ACC112 (cell line): ENCODE data around the gene IRS2.
A peak's percentile ranks its signal among the peaks of the same experiment; 100 is the strongest.
"Not testable (repeated sequence)": the region's sequence is repeated elsewhere in the genome, so short reads cannot be mapped to it uniquely, and the experiment has no call there.

Experiments used
- H2AFZ ChIP-seq: fragments of 200-600 bp; sonication (generic); one replicate; pipeline ENCODE4 v1.6.0; 2017; ENCODE audit warnings: antibody characterized with exemption, low read length; ENCODE audit not compliant: unreplicated experiment
- H3K27ac ChIP-seq: fragments of 200-600 bp; sonication (generic); 2 replicates; pipeline ENCODE4 v1.5.1; 2014; ENCODE audit warnings: low read depth, mild to moderate bottlenecking, antibody characterized with exemption, low read length, moderate library complexity
- H3K27me3 ChIP-seq: fragments of 200-600 bp; sonication (generic); 2 replicates; pipeline ENCODE4 v1.6.1; 2014; ENCODE audit warnings: mild to moderate bottlenecking, antibody characterized with exemption, low read length, moderate library complexity, mixed read lengths; ENCODE audit not compliant: insufficient read depth
- H3K36me3 ChIP-seq: fragments of 200-600 bp; sonication (generic); 2 replicates; pipeline ENCODE4 v1.6.1; 2016; ENCODE audit warnings: mild to moderate bottlenecking, antibody characterized with exemption, low read length, moderate library complexity, mixed read lengths; ENCODE audit not compliant: insufficient read depth
- H3K4me1 ChIP-seq: fragments of 200-600 bp; sonication (generic); one replicate; pipeline ENCODE4 v1.6.1; 2016; ENCODE audit warnings: low read length, mixed read lengths; ENCODE audit not compliant: insufficient read depth, unreplicated experiment, control insufficient read depth
- H3K4me3 ChIP-seq: fragments of 200-600 bp; sonication (generic); 2 replicates; pipeline ENCODE4 v1.5.1; 2014; ENCODE audit warnings: mild to moderate bottlenecking, low read depth, low read length
- H3K79me2 ChIP-seq: fragments of 200-600 bp; sonication (generic); one replicate; pipeline ENCODE4 v1.6.0; 2016; ENCODE audit warnings: low read length; ENCODE audit not compliant: control insufficient read depth, unreplicated experiment, insufficient read depth

Gene IRS2

GRCh38 chr13:109786457-109787134 lies at the start of gene IRS2:
IRS2 (minus strand) TSS chr13:109786583; CDS start chr13:109786053, 530 bp downstream.
- peak within 1 kb of the TSS; percentile 87 for H2AFZ ChIP-seq
- H3K79me2 ChIP-seq = peaks cover 33% of the 10 kb centered on the region
- peak within 1 kb of the TSS; percentile 98 for H3K4me3 ChIP-seq
- H3K27ac ChIP-seq = peak within 1 kb of the TSS; percentile 68; the same call in 1 of the 2 replicates
- H3K4me1 ChIP-seq = peaks cover 18% of the 10 kb centered on the region
- H3K36me3 ChIP-seq = peaks cover 8% of the 10 kb centered on the region; the same call in 1 of the 2 replicates
- no peaks in the 10 kb centered on the region for H3K27me3 ChIP-seq

- Histone ChIP-seq H3K4me1 (peaks cover 3% of the 10 kb centered on the region), H3K36me3 (no peaks in the 10 kb centered on the region), H3K79me2 (no peaks in the 10 kb centered on the region), H2AFZ (no peak overlapping the region), H3K4me3 (no peak overlapping the region), H3K27me3 (no peaks in the 10 kb centered on the region), H3K27ac (no peak overlapping the region)
Measured at GRCh38 chr13:109834973-109835720, 48.8 kb upstream of the IRS2 start.

- H3K4me1 ChIP-seq = no peaks in the 10 kb centered on the region
- no peaks in the 10 kb centered on the region for H3K36me3 ChIP-seq
- no peaks in the 10 kb centered on the region for H3K27me3 ChIP-seq
- H3K4me3 ChIP-seq = no peak overlapping the region
- H3K27ac ChIP-seq = no peak overlapping the region
- no peak overlapping the region for H2AFZ ChIP-seq
- no peaks in the 10 kb centered on the region for H3K79me2 ChIP-seq
Measured at GRCh38 chr13:109833940-109834339, 47.6 kb upstream of the IRS2 start.

GRCh38 chr13:109833071-109833470 lies 46.7 kb upstream of the IRS2 start:
- H3K4me3 ChIP-seq = no peak overlapping the region
- no peaks in the 10 kb centered on the region for H3K79me2 ChIP-seq
- no peaks in the 10 kb centered on the region for H3K36me3 ChIP-seq
- H3K27me3 ChIP-seq = no peaks in the 10 kb centered on the region
- no peak overlapping the region for H2AFZ ChIP-seq
- H3K27ac ChIP-seq = no peak overlapping the region
- H3K4me1 ChIP-seq = no peaks in the 10 kb centered on the region

GRCh38 chr13:109828591-109829316 lies 42.4 kb upstream of the IRS2 start:
- H2AFZ ChIP-seq, H3K27ac ChIP-seq, H3K79me2 ChIP-seq, H3K4me1 ChIP-seq, H3K4me3 ChIP-seq, H3K27me3 ChIP-seq, H3K36me3 ChIP-seq: not testable (repeated sequence)

GRCh38 chr13:109823201-109823600 lies 36.8 kb upstream of the IRS2 start:
- not testable (repeated sequence) for H3K4me3 ChIP-seq, H3K79me2 ChIP-seq, H3K27me3 ChIP-seq, H2AFZ ChIP-seq, H3K4me1 ChIP-seq, H3K27ac ChIP-seq, H3K36me3 ChIP-seq

- H3K4me1 ChIP-seq = peaks cover 15% of the 10 kb centered on the region
- H3K4me3 ChIP-seq = no peak overlapping the region
- H3K27me3 ChIP-seq = no peaks in the 10 kb centered on the region
- no peaks in the 10 kb centered on the region for H3K79me2 ChIP-seq
- no peak overlapping the region for H2AFZ ChIP-seq
- no peak overlapping the region for H3K27ac ChIP-seq
- no peaks in the 10 kb centered on the region for H3K36me3 ChIP-seq
Measured at GRCh38 chr13:109821103-109821502, 34.7 kb upstream of the IRS2 start.

- Histone ChIP-seq H3K27ac (no peak overlapping the region), H3K4me3 (no peak overlapping the region), H2AFZ (no peak overlapping the region), H3K36me3 (no peaks in the 10 kb centered on the region), H3K27me3 (peaks cover 5% of the 10 kb centered on the region; the same call in 1 of the 2 replicates), H3K4me1 (peaks cover 15% of the 10 kb centered on the region), H3K79me2 (no peaks in the 10 kb centered on the region)
Measured at GRCh38 chr13:109819874-109820273, 33.5 kb upstream of the IRS2 start.

- Histone ChIP-seq H3K4me1 (peaks cover 15% of the 10 kb centered on the region), H3K27me3 (peaks cover 5% of the 10 kb centered on the region; the same call in 1 of the 2 replicates), H3K79me2 (no peaks in the 10 kb centered on the region), H2AFZ (no peak overlapping the region), H3K4me3 (no peak overlapping the region), H3K36me3 (no peaks in the 10 kb centered on the region), H3K27ac (no peak overlapping the region)
Measured at GRCh38 chr13:109818886-109819285, 32.5 kb upstream of the IRS2 start.

GRCh38 chr13:109817591-109818535 lies 31.5 kb upstream of the IRS2 start:
- Histone ChIP-seq H3K4me1 (peaks cover 15% of the 10 kb centered on the region), H3K27me3 (peaks cover 12% of the 10 kb centered on the region; the same call in 1 of the 2 replicates), H3K79me2 (no peaks in the 10 kb centered on the region), H3K27ac (no peak overlapping the region), H3K36me3 (no peaks in the 10 kb centered on the region), H3K4me3 (no peak overlapping the region), H2AFZ (no peak overlapping the region)
